H1 (cell line): ENCODE measurements around the gene UBR1. TPM values are rescaled to one million over a fixed set of nuclear protein-coding genes. Genes with fewer than 3 reads are reported as not detected.

ENCODE experiments used
- CTCF ChIA-PET: fragments of 300-600 bp; sonication (Branson Sonifier 250); formaldehyde crosslinking; loops from one replicate; lab custom pipeline; 2021; ENCODE audit not compliant: partially characterized antibody; lab: Charles Lee
- POLR2A ChIA-PET: fragments of 300-600 bp; sonication (Branson Sonifier 250); formaldehyde crosslinking; loops from one replicate; lab custom pipeline; 2021; ENCODE audit warnings: inconsistent platforms; ENCODE audit not compliant: partially characterized antibody; lab: Charles Lee
- DNase-seq, 2 experiments: peaks; one replicate each; pipeline versions ENCODE4 v3.0.0 to v3.0.0-alpha.2; 2010 to 2022; ENCODE audit warnings: low spot score in 2 of 2, low read depth in 1 of 2, mixed read lengths in 1 of 2
- FAIRE-seq: peaks from 2 replicates; lab custom pipeline; 2011; peaks lifted over from hg19 to GRCh38; lab: Jason Lieb, UNC
- H2AFZ ChIP-seq: 2 replicates; pipeline ENCODE4 v1.8.1; 2012; ENCODE audit warnings: low read length, inconsistent platforms
- H2AK5ac ChIP-seq: 2 replicates; pipeline ENCODE4 v1.6.1; 2013; ENCODE audit warnings: low read depth, low read length
- H2BK120ac ChIP-seq: replicated peaks from 2 replicates; pipeline ENCODE3; 2013; ENCODE audit warnings: low read depth, low read length, inconsistent platforms
- H2BK12ac ChIP-seq: 2 replicates; pipeline ENCODE4 v1.6.1; 2013; ENCODE audit warnings: low read depth, low read length
- H2BK15ac ChIP-seq: 2 replicates; pipeline ENCODE4 v1.6.1; 2013; ENCODE audit warnings: low read length
- H2BK20ac ChIP-seq: 2 replicates; pipeline ENCODE4 v1.6.1; 2013; ENCODE audit warnings: low read length
- H2BK5ac ChIP-seq: 2 replicates; pipeline ENCODE4 v1.6.1; 2013; ENCODE audit warnings: low read depth, low read length
- H3K14ac ChIP-seq: 2 replicates; pipeline ENCODE4 v1.6.1; 2013; ENCODE audit warnings: inconsistent platforms; ENCODE audit not compliant: insufficient read length
- H3K18ac ChIP-seq: 2 replicates; pipeline ENCODE4 v1.6.1; 2013; ENCODE audit warnings: low read length; ENCODE audit errors: extremely low read depth
- H3K23ac ChIP-seq: 2 replicates; pipeline ENCODE4 v1.6.1; 2013; ENCODE audit warnings: inconsistent platforms; ENCODE audit not compliant: insufficient read length
- H3K23me2 ChIP-seq: 2 replicates; pipeline ENCODE4 v1.6.1; 2013; ENCODE audit warnings: low read depth, low read length
- H3K27ac ChIP-seq: 2 replicates; pipeline ENCODE4 v1.6.1; 2011; ENCODE audit warnings: low read depth, low read length, inconsistent platforms
- H3K27me3 ChIP-seq, 4 experiments: replicated peaks in 1 of 4; 1 replicate in 1 of 4; 2 replicates in 3 of 4; pipeline versions ENCODE4 v1.6.1 to v1.8.1; 2011 to 2013; ENCODE audit warnings: low read length in 3 of 4, mild to moderate bottlenecking in 3 of 4, inconsistent platforms in 2 of 4, mixed read lengths in 2 of 4, moderate library complexity in 1 of 4; ENCODE audit not compliant: control insufficient read depth in 3 of 4, insufficient read depth in 3 of 4; ENCODE audit errors: extremely low read depth in 1 of 4
- H3K36me3 ChIP-seq, 4 experiments: 2 replicates each; pipeline versions ENCODE4 v1.6.1 to v1.8.1; 2011 to 2013; ENCODE audit warnings: mild to moderate bottlenecking in 4 of 4, low read length in 3 of 4, moderate library complexity in 2 of 4, control low read depth in 1 of 4, inconsistent platforms in 1 of 4; ENCODE audit not compliant: insufficient read depth in 4 of 4, control insufficient read depth in 2 of 4
- H3K4ac ChIP-seq: replicated peaks from 2 replicates; pipeline ENCODE3; 2013; ENCODE audit warnings: low read length, low read depth, mixed read lengths, inconsistent platforms; ENCODE audit not compliant: insufficient read length
- H3K4me1 ChIP-seq, 4 experiments: replicated peaks in 1 of 4; 1 replicate in 1 of 4; 2 replicates in 3 of 4; pipeline versions ENCODE4 v1.6.1 to v1.8.1; 2011 to 2013; ENCODE audit warnings: low read length in 3 of 4, inconsistent platforms in 2 of 4, mixed read lengths in 1 of 4; ENCODE audit not compliant: insufficient read depth in 4 of 4, control insufficient read depth in 3 of 4
- H3K4me2 ChIP-seq, 2 experiments: 2 replicates each; pipeline versions ENCODE4 v1.6.1 to v1.8.1; 2011 to 2013; ENCODE audit warnings: low read depth in 2 of 2, low read length in 2 of 2, control low read depth in 1 of 2, inconsistent platforms in 1 of 2, mild to moderate bottlenecking in 1 of 2; ENCODE audit not compliant: insufficient read depth in 1 of 2
- H3K4me3 ChIP-seq, 4 experiments: fragments of 200-600, 300-600 bp in 1 of 4; sonication (generic), shearing (Covaris generic), sonication (Bioruptor Twin) in 1 of 4; 2 replicates each; pipeline versions ENCODE4 v1.5.1 to v1.8.1; 2011 to 2016; ENCODE audit warnings: low read length in 4 of 4, low read depth in 3 of 4, control low read depth in 2 of 4, inconsistent platforms in 2 of 4, mild to moderate bottlenecking in 2 of 4, mixed read lengths in 1 of 4, moderate library complexity in 1 of 4; ENCODE audit not compliant: insufficient read depth in 2 of 4; ENCODE audit errors: extremely low read depth in 1 of 4
- H3K56ac ChIP-seq: replicated peaks from 2 replicates; pipeline ENCODE3; 2013; ENCODE audit warnings: low read depth, mild to moderate bottlenecking, mixed read lengths, low read length, inconsistent platforms; ENCODE audit not compliant: insufficient read length
- H3K79me1 ChIP-seq: 2 replicates; pipeline ENCODE4 v1.6.1; 2013; ENCODE audit warnings: low read depth, low read length, control low read depth
- H3K79me2 ChIP-seq, 2 experiments: 2 replicates each; pipeline versions ENCODE4 v1.6.1 to v1.8.1; 2012 to 2013; ENCODE audit warnings: low read length in 2 of 2, mild to moderate bottlenecking in 2 of 2, inconsistent platforms in 1 of 2; ENCODE audit not compliant: insufficient read depth in 2 of 2, control insufficient read depth in 1 of 2
- H3K9ac ChIP-seq, 4 experiments: replicated peaks in 1 of 4; 1 replicate in 1 of 4; 2 replicates in 3 of 4; pipeline versions ENCODE4 v1.6.1 to v1.8.1; 2011 to 2013; ENCODE audit warnings: low read depth in 3 of 4, low read length in 3 of 4, control low read depth in 2 of 4, mild to moderate bottlenecking in 2 of 4, moderate library complexity in 2 of 4, inconsistent platforms in 1 of 4; ENCODE audit errors: extremely low read depth in 1 of 4
- H3K9me3 ChIP-seq, 2 experiments: 2 replicates each; pipeline versions ENCODE4 v1.6.1 to v1.8.1; 2012 to 2013; ENCODE audit warnings: mild to moderate bottlenecking in 2 of 2, moderate library complexity in 2 of 2, control low read depth in 1 of 2, inconsistent platforms in 1 of 2, low read depth in 1 of 2, low read length in 1 of 2, mixed read lengths in 1 of 2; ENCODE audit not compliant: insufficient read depth in 2 of 2
- H4K20me1 ChIP-seq, 2 experiments: replicated peaks in 1 of 2; 2 replicates each; pipeline versions ENCODE3 to v1.8.1; 2011 to 2013; ENCODE audit warnings: inconsistent platforms in 2 of 2, low read length in 2 of 2, mild to moderate bottlenecking in 1 of 2; ENCODE audit not compliant: insufficient read depth in 2 of 2, control insufficient read depth in 1 of 2
- H4K5ac ChIP-seq: 2 replicates; pipeline ENCODE4 v1.6.1; 2013; ENCODE audit warnings: low read length, low read depth, mixed read lengths, inconsistent platforms; ENCODE audit not compliant: insufficient read length
- H4K8ac ChIP-seq: 2 replicates; pipeline ENCODE4 v1.8.0; 2013; ENCODE audit warnings: mild to moderate bottlenecking, moderate library complexity, low read length, inconsistent platforms; ENCODE audit not compliant: insufficient read depth; ENCODE audit errors: extremely low read depth
- H4K91ac ChIP-seq: replicated peaks from 2 replicates; pipeline ENCODE3; 2013; ENCODE audit warnings: low read length, mixed read lengths, inconsistent platforms; ENCODE audit not compliant: insufficient read length
- ASH2L ChIP-seq: fragments of 200-600, 300-600 bp; sonication (generic); IDR thresholded peaks from one replicate; pipeline ENCODE4 v1.7.1; 2017; ENCODE audit warnings: low read length
- BCL11A ChIP-seq, 2 experiments: IDR thresholded peaks; one replicate each; pipeline ENCODE4 v1.6.1; 2011; ENCODE audit warnings: low read depth in 2 of 2, low read length in 2 of 2, mild to moderate bottlenecking in 2 of 2
- CREB1 ChIP-seq: IDR thresholded peaks from 2 replicates; pipeline ENCODE4 v1.6.1; 2012; ENCODE audit warnings: inconsistent platforms
- EZH2 ChIP-seq: fragments of 200-600 bp; sonication (generic); IDR thresholded peaks from 2 replicates; pipeline ENCODE4 v1.7.1; 2012; ENCODE audit warnings: low read depth, mild to moderate bottlenecking, moderate library complexity, low read length, inconsistent platforms; ENCODE audit not compliant: severe bottlenecking
- HDAC6 ChIP-seq: IDR thresholded peaks from one replicate; pipeline ENCODE4 v1.7.1; 2012; ENCODE audit warnings: low read depth, mild to moderate bottlenecking, inconsistent platforms, low read length, moderate library complexity
- JUND ChIP-seq: IDR thresholded peaks from 2 replicates; pipeline ENCODE4 v1.6.1; 2011; ENCODE audit warnings: mild to moderate bottlenecking, improper control_type of control experiment, low read length
- POLR2AphosphoS5 ChIP-seq: IDR thresholded peaks from 2 replicates; pipeline ENCODE4 v1.6.1; 2011; ENCODE audit warnings: low read depth, low read length
- RXRA ChIP-seq: IDR thresholded peaks from 2 replicates; pipeline ENCODE4 v1.6.1; 2011; ENCODE audit warnings: low read depth, mild to moderate bottlenecking, low read length, moderate library complexity; ENCODE audit not compliant: insufficient read depth
- YY1 ChIP-seq: IDR thresholded peaks from 2 replicates; pipeline ENCODE4 v1.6.1; 2011; ENCODE audit warnings: low read depth, mild to moderate bottlenecking, low read length
- WGBS, 2 experiments: shearing (Covaris generic) in 1 of 2; methylation state at CpG; one replicate each; pipeline versions ENCODE4 v1.1.6 to v1.1.7; 2013 to 2015; ENCODE audit warnings: low lambda C conversion rate in 2 of 2, mixed read lengths in 2 of 2, inconsistent platforms in 1 of 2, low coverage in 1 of 2, missing lambda C conversion rate in 1 of 2; ENCODE audit not compliant: insufficient replicate concordance in 2 of 2, insufficient coverage in 1 of 2, insufficient read length in 1 of 2; ENCODE audit errors: extremely low coverage in 1 of 2, missing lambda C conversion rate in 1 of 2; 5-methylcytosine and 5-hydroxymethylcytosine counted together
- polyA plus RNA-seq, 7 experiments: library from polyadenylated mRNA; depleted of rRNA in 3 of 7; stranded (reverse) in 5 of 7; unstranded in 2 of 7; fragments of >200 nt in 5 of 7; fragments of 200-250 nt in 2 of 7; gene quantifications; 1 replicate in 5 of 7; 2 replicates in 1 of 7; 4 replicates in 1 of 7; pipeline versions ENCODE4 v1.2.1 to v1.2.3, GENCODE V29; 2011 to 2013; ENCODE audit warnings: missing spikeins in 2 of 7, mixed read lengths in 2 of 7
- total RNA-seq: library from RNA; stranded (reverse); fragmentation: NEBNext Ultra II Directional; extraction: Animal tissue kit (Norgen Biotek cat#: 25700); gene quantifications from 2 replicates; pipeline ENCODE4 v1.2.1, GENCODE V29; 2021
- TF ChIP-seq, protein P1 (sequence below): IDR thresholded peaks from 2 replicates; pipeline ENCODE4 v1.6.1; 2012; ENCODE audit warnings: inconsistent platforms

UBR1 gene
- total and polyA plus RNA-seq, 2 of the 8 experiments (the other 6 are each of a cell fraction or from before 2014, with no cell fraction given) = 3.7 to 18.7 TPM

DNA sequence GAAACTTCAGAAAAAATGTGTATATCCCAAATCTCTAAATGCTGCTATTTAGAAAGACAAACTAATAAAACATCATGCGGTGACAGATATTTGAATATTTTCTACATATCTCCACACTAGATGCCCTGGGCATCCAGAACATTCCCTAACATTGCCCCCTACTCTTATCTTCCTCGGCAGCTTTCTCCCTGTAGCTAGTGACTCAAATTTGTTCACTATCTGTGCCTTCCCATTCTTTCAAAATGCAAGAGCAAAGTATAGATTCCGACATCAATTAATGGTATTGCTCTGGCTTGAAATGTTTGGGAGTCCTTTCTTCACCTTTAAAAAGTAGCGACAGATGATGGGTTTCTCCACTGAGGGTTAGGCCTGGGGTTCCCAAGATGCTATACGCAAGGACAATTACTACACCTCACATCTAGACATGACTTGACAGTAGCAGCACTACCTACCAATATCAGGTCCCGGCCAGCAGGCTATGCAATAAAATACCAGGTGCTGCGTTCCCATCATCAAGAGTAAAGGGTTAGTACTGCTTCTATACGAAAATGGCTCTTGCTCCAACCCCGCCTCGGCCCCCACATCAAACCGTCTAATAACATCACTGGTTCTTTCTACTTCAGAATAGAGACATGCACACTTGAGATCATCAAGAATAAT, 631 bp downstream of the UBR1 start:
- FAIRE-seq = no peak

More for the DNA sequence above, 631 bp downstream of the UBR1 start:
- H3K4me1 ChIP-seq = no peaks in the 10 kb centered on the region
- no peak overlapping the region for H4K91ac ChIP-seq
- H3K36me3 ChIP-seq = peaks cover 0 to 5% (median 1%) of the 10 kb centered on the region in 4 experiments; a peak in 2 of 8 replicates
- H4K5ac ChIP-seq = peak overlapping the region; percentile 37
- H3K4me3 ChIP-seq = peak overlapping the region; percentile 72 to 93 (median 90)
- 22% methylated on average over 11 of the region's 11 CpGs; no CpG with 5 or more reads in 1 of the 2 experiments for WGBS, 2 experiments
- H2AFZ ChIP-seq = peak overlapping the region; percentile 86
- no peaks in the 10 kb centered on the region for H3K27me3 ChIP-seq
- H2BK120ac ChIP-seq = no peak overlapping the region
- H3K4ac ChIP-seq = no peak overlapping the region
- H2BK20ac ChIP-seq = no peak overlapping the region
- POLR2A ChIA-PET = no interaction called here
- TF ChIP-seq YY1 (no peak), RXRA (no peak), EZH2 (no peak), JUND (no peak), BCL11A (IDR thresholded peaks at IDR 0.05; ENCODE audit: low read depth in 2 of 2, low read length in 2 of 2) (no peak), HDAC6 (no peak), ASH2L (no peak), POLR2AphosphoS5 (no peak), CREB1 (no peak)
- TF ChIP-seq, protein P1, sequence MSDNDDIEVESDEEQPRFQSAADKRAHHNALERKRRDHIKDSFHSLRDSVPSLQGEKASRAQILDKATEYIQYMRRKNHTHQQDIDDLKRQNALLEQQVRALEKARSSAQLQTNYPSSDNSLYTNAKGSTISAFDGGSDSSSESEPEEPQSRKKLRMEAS = no peak
- TF ChIP-seq, all 59 proteins: peak for 0
- Histone ChIP-seq H2BK12ac (no peak overlapping the region), H3K79me1 (peaks cover 5% of the 10 kb centered on the region; the same call in 1 of the 2 replicates), H4K8ac (no peak overlapping the region), H3K4me2 (peak overlapping the region; percentile 82 to 89), H3K23me2 (no peaks in the 10 kb centered on the region; the same call in 1 of the 2 replicates), H3K14ac (no peak overlapping the region), H3K9ac (peak overlapping the region; percentile 35 to 81 (median 70)), H3K9me3 (no peaks in the 10 kb centered on the region), H3K23ac (no peak overlapping the region), H4K20me1 (no peaks in the 10 kb centered on the region), H2BK5ac (0 out of 2 replicates have a peak overlapping the region, but pooled peaks have one; percentile 19), H3K79me2 (peaks cover 0 to 36% of the 10 kb centered on the region in 2 experiments; a peak in 3 of 4 replicates), H3K27ac (peak overlapping the region; percentile 68; the same call in 1 of the 2 replicates), H3K56ac (no peak overlapping the region), H3K18ac (no peak overlapping the region), H2BK15ac (no peak overlapping the region), H2AK5ac (no peak overlapping the region)
- DNase-seq = no peak
- CTCF ChIA-PET = no interaction called here
